Umbilical cord (tissue), 2 donors: ENCODE data around the gene FOXD1. TPM values are rescaled to one million over a fixed set of nuclear protein-coding genes. Genes with fewer than 3 reads are reported as not detected.
A peak's percentile ranks its signal among the peaks of the same experiment; 100 is the strongest.
"Not testable (repeated sequence)": the region's sequence is repeated elsewhere in the genome, so short reads cannot be mapped to it uniquely, and the experiment has no call there.

Source experiments
- DNase-seq: peaks from one replicate; pipeline ENCODE4 v3.0.0-alpha.2; 2015; ENCODE audit warnings: low spot score
- total RNA-seq: library from RNA; depleted of rRNA; stranded (reverse); fragments of >200 nt; gene quantifications from one replicate; pipeline ENCODE4 v1.2.3, GENCODE V29; 2014; ENCODE audit warnings: low replicate concordance; ENCODE audit not compliant: insufficient read depth

The FOXD1 gene
- 0.96 TPM for total RNA-seq

DNA sequence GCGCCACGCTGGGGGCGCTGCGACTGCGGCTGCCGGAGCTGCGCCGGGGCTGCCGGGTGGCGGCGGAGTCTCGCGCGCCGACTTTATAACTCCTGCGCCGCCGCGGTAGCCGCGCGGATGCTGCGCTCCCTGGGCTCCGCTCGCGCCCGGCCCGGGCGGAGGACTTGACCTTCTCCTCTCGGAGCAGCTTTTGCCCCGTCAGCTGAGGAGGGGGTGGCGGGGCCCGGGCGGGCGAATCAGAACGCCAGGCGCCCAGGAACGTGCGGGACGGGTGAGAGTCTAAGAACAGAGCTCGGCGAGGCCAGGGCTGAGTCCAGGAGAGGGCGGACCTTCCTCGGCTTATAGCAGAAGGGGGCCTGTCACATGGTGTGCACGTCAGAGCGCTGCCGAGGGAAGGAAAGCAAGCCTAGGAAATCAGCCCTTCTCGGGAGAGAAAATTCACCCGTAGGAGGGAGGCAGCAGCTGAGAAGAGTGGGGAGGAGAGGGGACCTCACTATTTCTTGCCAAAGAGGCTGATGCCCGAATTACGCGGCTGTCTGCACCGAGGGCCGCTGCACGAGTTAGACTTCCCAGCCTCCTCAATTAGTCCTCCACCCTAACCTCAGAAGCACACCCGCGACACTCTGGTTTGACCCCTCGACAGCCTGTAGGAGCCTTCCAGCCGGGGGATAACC is at the start of gene FOXD1:
Gene FOXD1 (minus strand): TSS at position 315 of the 674 bp plus-strand sequence. CDS start 415 bp downstream, outside the sequence.
- DNase-seq: peak; percentile 67

- DNase-seq: peak; percentile 5
These were observed 49.0 kb upstream of the FOXD1 start for GRCh38 chr5:73497497-73498056.

GRCh38 chr5:73496984-73497457 is 48.4 kb upstream of the FOXD1 start:
- peak; percentile 40 for DNase-seq

- DNase-seq: no peak
These were observed 47.3 kb upstream of the FOXD1 start for GRCh38 chr5:73495772-73496335.

- DNase-seq: peak; percentile 67
These were observed 46.1 kb upstream of the FOXD1 start for GRCh38 chr5:73494721-73495120.

DNA sequence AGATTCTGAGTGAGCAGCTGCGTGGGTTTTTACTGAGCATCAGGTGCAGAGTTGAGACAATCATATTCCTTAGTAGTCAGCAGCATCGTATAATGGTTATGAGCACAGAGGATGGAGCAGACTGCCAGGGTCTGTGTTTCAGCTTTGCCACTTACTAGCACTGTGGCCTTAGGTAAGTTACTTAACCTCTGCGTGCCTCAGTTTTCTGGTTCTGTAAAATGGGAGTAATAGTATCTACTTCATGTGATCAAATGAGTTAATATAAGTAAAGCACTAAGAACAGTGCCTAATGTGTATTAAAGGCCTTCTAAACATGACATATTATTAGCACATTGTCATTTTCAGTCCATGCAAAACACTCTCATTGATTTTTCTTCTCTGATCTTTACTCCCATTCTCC is 44.8 kb upstream of the FOXD1 start:
- no peak for DNase-seq

GRCh38 chr5:73491155-73491554 is 42.6 kb upstream of the FOXD1 start:
- DNase-seq: no peak

- DNase-seq: no peak
These were observed 41.5 kb upstream of the FOXD1 start for GRCh38 chr5:73490088-73490487.

DNA sequence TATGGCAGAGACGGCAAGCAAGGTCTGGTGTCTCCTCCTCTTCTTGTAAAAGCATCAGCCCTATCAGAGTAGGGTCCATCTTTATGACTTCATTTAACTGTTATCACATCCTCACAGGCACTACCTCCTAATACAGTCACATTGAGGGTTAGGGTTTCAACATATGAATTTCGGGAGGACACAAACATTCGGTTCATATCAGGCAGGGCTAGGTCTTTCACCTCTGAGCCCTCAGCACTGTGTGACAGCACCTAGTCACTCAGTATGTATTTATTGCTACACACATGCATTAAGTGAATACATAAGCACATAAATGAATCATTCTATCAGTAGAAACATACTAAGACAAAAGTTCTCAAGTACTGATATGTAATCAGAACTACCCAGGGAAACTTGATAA is 40.2 kb upstream of the FOXD1 start:
- no peak for DNase-seq

DNA sequence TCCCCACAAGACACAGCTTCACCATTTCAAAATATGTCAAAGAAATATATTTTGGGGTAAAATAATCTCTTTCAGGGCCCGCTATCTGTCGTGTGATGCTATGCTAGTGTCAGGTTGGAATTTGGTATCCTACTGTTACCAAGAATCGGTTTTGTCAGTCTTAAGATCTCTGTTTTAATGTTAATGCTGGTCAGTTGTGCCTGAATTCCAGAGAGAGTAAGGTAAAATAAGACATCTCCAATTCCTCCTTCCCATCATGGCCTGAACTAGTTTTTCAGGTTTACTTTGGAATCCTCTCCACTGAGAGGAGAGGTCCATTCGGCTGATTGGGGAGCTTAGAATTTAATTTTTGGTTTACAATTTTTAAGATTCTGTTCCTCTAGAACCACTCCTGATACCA is 39.2 kb upstream of the FOXD1 start:
- DNase-seq: no peak

DNA sequence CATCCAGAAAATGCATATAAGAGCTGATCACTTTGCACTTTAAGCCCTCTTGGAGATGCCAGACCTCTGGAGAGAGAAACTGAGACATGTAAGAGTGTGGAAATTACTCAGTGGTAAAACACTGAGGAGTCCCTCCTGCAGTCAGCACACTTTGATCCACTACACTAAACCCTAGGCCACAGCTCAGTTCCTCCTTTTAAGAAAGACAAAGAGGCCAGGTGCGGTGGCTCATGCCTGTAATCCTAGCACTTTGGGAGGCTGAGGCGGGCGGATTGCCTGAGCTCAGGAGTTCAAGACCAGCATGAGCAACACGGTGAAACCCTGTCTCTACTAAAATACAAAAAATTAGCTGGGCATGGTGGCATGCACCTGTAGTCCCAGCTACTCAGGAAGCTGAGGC is 38.7 kb upstream of the FOXD1 start:
- DNase-seq: not testable (repeated sequence)

GRCh38 chr5:73486119-73486899 is 37.7 kb upstream of the FOXD1 start:
- no peak for DNase-seq

GRCh38 chr5:73485715-73486114 is 37.1 kb upstream of the FOXD1 start:
- no peak for DNase-seq

GRCh38 chr5:73484511-73484910 is 35.9 kb upstream of the FOXD1 start:
- DNase-seq: no peak

DNA sequence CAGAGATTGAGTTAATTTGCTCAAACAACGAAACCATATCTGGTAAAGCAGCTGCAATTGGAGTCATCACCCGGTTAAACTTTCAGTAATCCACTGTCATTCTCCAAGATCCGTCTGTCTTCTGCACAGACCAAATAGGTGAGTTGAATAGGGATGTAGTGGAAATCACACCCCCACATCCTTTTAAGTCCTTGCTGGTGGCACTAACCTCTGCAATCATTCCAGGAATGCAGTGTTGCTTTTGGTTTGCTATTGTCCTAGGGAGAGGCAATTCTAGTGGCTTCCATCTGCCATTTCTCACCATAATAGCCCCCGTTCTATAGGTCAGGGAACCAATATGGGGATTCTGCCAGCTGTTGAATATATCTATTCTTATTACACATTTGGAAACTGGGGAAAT is 35.1 kb upstream of the FOXD1 start:
- DNase-seq: no peak

DNA sequence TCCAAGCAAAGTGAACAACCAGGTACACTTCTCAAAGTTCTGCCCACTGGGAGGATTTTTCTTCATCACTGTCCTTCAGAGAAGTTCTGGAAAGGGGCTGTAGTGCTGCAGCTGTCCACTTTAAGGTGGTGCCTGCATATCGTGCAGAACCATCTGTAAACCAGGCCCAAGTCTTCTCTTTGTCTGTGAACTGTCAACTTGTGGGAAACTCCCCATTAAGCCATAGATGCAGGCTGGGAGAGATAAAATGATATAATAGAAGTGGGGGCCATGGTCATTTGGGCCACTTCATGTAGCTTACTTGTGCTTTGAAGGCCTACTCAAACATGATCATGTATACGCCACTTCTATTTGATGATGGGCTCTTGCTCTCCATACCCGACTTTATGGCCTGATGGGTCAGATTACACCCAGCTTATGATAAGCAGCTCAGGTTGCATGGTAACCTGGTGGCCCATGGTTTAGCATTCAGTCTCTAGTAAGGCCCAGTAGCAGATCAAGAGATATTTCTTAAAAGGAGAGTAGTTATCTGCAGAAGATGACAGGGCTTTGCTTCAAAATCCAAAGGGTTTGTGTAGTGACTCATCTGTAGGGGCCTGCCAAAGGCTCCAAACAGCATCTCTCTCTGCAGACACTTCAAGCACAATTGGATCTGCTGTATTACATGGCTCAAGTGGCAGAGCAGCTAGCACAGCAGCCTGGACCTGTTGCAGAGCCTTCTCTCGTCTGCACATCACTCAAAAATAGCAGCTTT is 34.0 kb upstream of the FOXD1 start:
- DNase-seq: peak; percentile 94

DNA sequence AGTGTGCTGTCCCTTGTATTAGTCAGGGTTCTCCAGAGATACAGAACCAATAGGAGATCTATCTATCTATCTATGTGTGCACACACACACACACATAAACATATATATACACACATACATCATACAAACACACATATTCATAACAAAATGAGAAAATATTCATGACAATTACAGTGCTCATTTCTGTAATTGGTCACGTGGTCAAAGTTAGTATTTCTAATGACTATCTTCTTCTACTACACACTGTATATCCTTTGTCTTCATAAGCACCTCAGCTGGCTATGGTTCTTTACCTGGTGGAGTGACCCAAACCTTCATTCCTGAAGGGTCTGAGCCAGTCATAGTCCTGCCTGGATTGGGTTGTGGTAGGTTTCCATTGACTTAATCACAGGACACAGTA is 31.9 kb upstream of the FOXD1 start:
- DNase-seq: no peak

DNA sequence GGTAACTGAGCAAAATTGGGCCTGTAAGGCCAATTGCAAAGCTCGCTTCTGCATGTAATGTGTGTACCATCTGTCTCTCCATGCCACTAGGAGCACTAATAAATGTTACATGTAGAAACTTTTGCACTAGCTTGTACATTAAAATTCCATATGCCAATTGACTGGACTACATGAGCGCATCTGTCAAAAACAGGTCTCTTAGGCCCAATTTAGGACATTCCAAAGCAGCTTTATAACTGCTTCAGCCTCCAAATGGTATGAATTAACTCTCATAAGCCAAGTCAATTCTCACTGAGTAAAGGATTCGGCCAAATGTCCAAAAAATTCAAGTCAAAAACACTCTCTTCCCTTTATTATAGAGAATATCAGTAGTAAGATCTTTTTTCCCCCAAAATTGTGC is 23.5 kb upstream of the FOXD1 start:
- DNase-seq: no peak

GRCh38 chr5:73471654-73472053 is 23.1 kb upstream of the FOXD1 start:
- DNase-seq: no peak

- DNase-seq: no peak
These were observed 21.3 kb upstream of the FOXD1 start for GRCh38 chr5:73469878-73470277.

DNA sequence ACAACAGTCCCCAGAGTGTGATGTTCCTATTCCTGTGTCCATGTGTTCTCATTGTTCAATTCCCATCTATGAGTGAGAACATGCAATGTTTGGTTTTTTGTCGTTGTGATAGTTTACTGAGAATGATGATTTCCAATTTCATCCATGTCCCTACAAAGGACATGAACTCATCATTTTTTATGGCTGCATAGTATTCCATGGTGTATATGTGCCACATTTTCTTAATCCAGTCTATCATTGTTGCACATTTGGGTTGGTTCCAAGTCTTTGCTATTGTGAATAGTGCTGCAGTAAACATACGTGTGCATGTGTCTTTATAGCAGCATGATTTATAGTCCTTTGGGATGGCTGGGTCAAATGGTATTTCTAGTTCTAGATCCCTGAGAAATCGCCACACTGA is 20.1 kb upstream of the FOXD1 start:
- DNase-seq: not testable (repeated sequence)
